Ascending aorta (tissue), 2 donors: ENCODE measurements around the gene TBCB. TPM values are rescaled to one million over a fixed set of nuclear protein-coding genes. Genes with fewer than 3 reads are reported as not detected.
"Not testable (repeated sequence)": the region's sequence is repeated elsewhere in the genome, so short reads cannot be mapped to it uniquely, and the experiment has no call there.

Source experiments
- DNase-seq, 2 donors: peaks; one replicate each; pipeline ENCODE4 v3.0.0-alpha.2; 2019; ENCODE audit warnings: low spot score in 2 of 2
- H3K27ac ChIP-seq, 2 donors: fragments of 200-600 bp; sonication (generic); one replicate each; pipeline ENCODE4 v1.5.1; 2016 to 2017; ENCODE audit warnings: mild to moderate bottlenecking in 1 of 2
- H3K27me3 ChIP-seq: fragments of 200-600 bp; sonication (generic); one replicate; pipeline ENCODE4 v1.5.1; 2017
- H3K36me3 ChIP-seq, 2 donors: fragments of 200-600 bp; sonication (generic); one replicate each; pipeline ENCODE4 v1.5.1; 2016
- H3K4me1 ChIP-seq, 2 donors: fragments of 200-600 bp; sonication (generic); one replicate each; pipeline ENCODE4 v1.5.1; 2016 to 2017; ENCODE audit warnings: mild to moderate bottlenecking in 1 of 2
- H3K4me3 ChIP-seq, 2 donors: fragments of 200-600 bp; sonication (generic); one replicate each; pipeline ENCODE4 v1.5.1; 2016 to 2017; ENCODE audit warnings: mild to moderate bottlenecking in 1 of 2
- H3K9me3 ChIP-seq, 2 donors: fragments of 200-600 bp; sonication (generic); one replicate each; pipeline ENCODE4 v1.5.1; 2016
- intact Hi-C: fragments of 100-400 bp; cut with DNase I; formaldehyde crosslinking; loops from one replicate; pipeline ENCODE4 v1.15.1; 2023
- total RNA-seq: library from RNA; depleted of rRNA; stranded (reverse); fragments of >200 nt; gene quantifications from one replicate; pipeline ENCODE4 v1.1.0, GENCODE V29; 2016
- TF ChIP-seq, protein P1 (sequence below), 3 experiments: fragments of 200-600 bp in 2 of 3; fragments of 450-650 bp in 1 of 3; sonication (generic) in 2 of 3; IDR thresholded peaks; one replicate each; pipeline ENCODE4 v1.5.1; 2016 to 2019; ENCODE audit warnings: antibody characterized with exemption in 3 of 3, mild to moderate bottlenecking in 1 of 3, moderate library complexity in 1 of 3

Gene TBCB, protein sequence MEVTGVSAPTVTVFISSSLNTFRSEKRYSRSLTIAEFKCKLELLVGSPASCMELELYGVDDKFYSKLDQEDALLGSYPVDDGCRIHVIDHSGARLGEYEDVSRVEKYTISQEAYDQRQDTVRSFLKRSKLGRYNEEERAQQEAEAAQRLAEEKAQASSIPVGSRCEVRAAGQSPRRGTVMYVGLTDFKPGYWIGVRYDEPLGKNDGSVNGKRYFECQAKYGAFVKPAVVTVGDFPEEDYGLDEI
- 129 TPM for total RNA-seq

DNA sequence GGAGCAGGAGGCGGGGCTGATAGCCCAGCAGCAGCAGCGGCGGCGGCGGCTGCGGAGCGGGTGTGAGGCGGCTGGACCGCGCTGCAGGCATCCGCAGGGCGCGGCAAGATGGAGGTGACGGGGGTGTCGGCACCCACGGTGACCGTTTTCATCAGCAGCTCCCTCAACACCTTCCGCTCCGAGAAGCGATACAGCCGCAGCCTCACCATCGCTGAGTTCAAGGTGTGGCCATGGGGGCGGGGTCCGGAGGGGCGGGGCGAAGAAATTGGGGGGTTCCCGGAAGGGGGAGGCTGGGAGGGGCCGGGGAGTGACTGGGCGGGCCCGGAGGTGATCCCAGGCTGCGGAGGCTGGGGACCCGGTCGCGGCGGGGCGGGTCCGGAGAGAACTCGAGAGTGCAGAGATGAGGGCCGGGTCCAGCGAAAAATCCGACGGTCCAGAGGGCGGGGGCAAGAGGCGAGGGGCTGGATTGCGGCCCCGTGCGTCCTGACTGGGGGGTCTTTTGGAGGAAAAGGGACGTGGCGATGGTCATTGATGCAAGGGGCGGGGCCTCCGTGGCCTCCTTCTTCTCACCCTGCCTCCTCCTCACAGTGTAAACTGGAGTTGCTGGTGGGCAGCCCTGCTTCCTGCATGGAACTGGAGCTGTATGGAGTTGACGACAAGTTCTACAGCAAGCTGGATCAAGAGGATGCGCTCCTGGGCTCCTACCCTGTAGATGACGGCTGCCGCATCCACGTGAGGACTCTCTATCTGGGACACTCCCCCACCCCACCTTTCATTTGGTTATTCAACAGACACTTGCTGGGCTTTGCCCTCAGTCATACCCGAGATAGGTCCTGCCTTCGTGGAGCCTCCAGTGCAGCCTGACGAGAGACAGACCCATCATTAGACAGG lies at the start of gene TBCB:
TSS of gene TBCB (plus strand) at position 16 of the 891 bp plus-strand sequence. CDS start at position 109, 93 bp downstream.
- Histone ChIP-seq H3K27ac (peak within 1 kb of the TSS; percentile 80 to 84), H3K36me3 (peaks cover 39 to 51% of the 10 kb centered on the region in 2 donors), H3K27me3 (no peaks in the 10 kb centered on the region), H3K4me3 (peak within 1 kb of the TSS; percentile 70 to 77), H3K4me1 (peaks cover 6 to 17% of the 10 kb centered on the region in 2 donors), H3K9me3 (no peaks in the 10 kb centered on the region)
- peak in 1 of 2 donors; percentile 19 for DNase-seq
- TF ChIP-seq, protein P1, sequence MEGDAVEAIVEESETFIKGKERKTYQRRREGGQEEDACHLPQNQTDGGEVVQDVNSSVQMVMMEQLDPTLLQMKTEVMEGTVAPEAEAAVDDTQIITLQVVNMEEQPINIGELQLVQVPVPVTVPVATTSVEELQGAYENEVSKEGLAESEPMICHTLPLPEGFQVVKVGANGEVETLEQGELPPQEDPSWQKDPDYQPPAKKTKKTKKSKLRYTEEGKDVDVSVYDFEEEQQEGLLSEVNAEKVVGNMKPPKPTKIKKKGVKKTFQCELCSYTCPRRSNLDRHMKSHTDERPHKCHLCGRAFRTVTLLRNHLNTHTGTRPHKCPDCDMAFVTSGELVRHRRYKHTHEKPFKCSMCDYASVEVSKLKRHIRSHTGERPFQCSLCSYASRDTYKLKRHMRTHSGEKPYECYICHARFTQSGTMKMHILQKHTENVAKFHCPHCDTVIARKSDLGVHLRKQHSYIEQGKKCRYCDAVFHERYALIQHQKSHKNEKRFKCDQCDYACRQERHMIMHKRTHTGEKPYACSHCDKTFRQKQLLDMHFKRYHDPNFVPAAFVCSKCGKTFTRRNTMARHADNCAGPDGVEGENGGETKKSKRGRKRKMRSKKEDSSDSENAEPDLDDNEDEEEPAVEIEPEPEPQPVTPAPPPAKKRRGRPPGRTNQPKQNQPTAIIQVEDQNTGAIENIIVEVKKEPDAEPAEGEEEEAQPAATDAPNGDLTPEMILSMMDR (IDR thresholded peaks at IDR 0.05) = no peak
- intact Hi-C loops = loop anchor here (1.0 to 10.0 kb wide), 7 partner anchors 13 to 459 kb away; partner anchors contain the start of genes ALKBH6, IGFLR1, LIN37 and PSENEN

DNA sequence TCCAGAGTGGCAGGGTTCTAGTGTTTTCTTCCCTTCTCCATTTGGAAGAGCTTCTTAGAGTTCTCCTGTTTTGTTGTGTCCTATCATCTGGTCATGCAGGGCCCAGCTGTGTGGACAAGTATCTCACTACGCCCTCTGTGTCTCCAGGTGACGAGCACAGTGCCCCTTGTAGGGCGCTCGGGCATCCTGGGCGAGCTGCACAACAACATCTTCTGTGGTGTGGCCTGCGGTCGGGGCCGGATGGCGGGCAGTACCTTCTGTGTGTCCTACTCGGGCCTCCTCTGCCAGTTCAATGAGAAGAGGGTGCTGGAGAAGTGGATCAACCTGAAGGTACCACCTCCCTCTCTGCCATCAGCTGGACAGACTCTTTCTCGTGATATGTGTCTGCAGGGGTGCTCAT lies 47.6 kb upstream of the TBCB start:
- TF ChIP-seq, protein P1 (IDR thresholded peaks at IDR 0.05) = no peak
- no peaks in the 10 kb centered on the region for H3K27me3 ChIP-seq
- DNase-seq = no peak
- intact Hi-C loops = no loop called here
- no peaks in the 10 kb centered on the region for H3K36me3 ChIP-seq
- no peaks in the 10 kb centered on the region for H3K9me3 ChIP-seq
- H3K27ac ChIP-seq = no peak overlapping the region
- H3K4me3 ChIP-seq = no peak overlapping the region
- H3K4me1 ChIP-seq = no peaks in the 10 kb centered on the region

DNA sequence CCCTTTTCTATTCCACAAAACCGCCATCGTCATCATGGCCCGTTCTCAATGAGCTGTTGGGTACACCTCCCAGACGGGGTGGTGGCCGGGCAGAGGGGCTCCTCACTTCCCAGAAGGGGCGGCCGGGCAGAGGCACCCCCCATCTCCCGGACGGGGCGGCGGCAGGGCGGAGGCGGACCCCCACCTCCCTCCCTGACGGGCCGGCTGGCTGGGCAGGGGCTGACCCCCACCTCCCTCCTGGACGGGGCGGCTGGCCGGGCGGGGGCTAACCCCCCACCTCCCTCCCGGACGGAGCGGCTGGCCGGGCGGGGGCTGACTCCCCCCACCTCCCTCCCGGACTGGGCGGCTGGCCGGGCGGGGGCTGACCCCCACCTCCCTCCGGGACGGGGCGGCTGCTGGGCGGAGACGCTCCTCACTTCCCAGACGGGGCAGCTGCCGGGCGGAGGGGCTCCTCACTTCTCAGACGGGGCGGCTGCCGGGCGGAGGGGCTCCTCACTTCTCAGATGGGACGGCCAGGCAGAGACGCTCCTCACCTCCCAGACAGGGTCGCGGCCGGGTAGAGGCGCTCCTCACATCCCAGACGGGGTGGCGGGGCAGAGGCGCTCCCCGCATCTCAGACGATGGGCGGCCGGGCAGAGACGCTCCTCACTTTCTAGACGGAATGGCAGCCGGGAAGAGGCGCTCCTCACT lies 46.3 kb upstream of the TBCB start:
- H3K27me3 ChIP-seq, H3K27ac ChIP-seq, H3K4me1 ChIP-seq, H3K36me3 ChIP-seq, intact Hi-C loops, H3K9me3 ChIP-seq, H3K4me3 ChIP-seq, DNase-seq: not testable (repeated sequence)

DNA sequence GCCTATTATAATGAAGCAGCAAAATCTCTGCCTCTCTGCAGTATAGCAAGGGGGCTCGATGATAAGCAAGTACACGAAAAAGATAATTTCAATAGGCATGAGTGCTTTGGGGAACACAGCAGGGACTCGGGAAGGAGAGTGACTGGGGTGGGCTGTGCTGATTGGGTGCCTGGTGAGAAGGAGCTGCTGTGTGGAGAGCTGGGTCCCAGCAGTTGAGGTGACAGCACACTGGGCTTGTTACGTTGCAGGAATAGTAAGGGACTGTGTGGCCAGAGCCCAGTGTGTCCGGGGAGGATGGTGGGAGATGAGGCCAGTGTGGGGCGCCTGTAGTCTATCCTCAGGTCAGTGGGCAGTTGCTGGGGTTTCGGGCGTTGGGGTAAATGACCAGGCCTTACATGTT lies 43.2 kb upstream of the TBCB start:
- Histone ChIP-seq H3K36me3 (no peaks in the 10 kb centered on the region), H3K4me1 (no peaks in the 10 kb centered on the region), H3K27me3 (no peaks in the 10 kb centered on the region), H3K9me3 (no peaks in the 10 kb centered on the region), H3K4me3 (no peak overlapping the region), H3K27ac (no peak overlapping the region)
- intact Hi-C loops = no loop called here
- DNase-seq = no peak
- TF ChIP-seq, protein P1 (IDR thresholded peaks at IDR 0.05) = no peak

DNA sequence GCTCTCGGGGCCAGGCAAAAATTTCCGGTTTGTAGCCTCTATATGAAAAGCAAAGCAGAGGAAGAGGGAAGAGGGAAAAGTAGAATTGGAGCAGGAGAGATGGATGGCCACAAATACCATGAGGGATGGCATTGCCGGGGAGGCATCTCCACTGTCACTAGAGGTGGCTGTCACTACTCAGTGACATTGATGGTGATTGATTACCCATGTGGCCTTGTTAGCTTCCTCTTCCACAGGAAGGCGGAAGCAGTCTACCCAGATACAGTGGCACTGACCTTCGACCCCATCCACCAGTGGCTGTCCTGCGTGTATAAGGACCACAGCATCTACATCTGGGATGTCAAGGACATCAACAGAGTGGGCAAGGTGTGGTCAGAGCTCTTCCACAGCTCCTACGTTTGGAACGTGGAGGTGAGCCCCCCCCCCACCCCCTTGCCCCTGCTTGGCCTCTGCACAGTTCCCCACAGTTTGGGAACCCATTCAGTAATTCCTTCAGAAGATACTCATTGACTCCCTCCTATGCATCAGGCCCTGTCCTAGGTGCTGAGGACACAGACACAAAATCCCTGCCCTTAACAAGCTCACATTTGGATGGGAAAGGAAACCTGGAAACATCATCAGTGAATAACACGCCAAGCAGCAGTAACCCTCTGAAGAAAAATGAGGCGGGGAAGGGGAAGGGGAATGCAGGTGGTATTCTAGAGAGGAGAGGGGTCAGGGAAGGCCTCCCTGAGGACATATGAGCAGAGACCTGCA lies 42.0 kb upstream of the TBCB start:
- Histone ChIP-seq H3K36me3 (no peaks in the 10 kb centered on the region), H3K9me3 (no peaks in the 10 kb centered on the region), H3K27me3 (no peaks in the 10 kb centered on the region), H3K4me1 (no peaks in the 10 kb centered on the region), H3K4me3 (no peak overlapping the region), H3K27ac (no peak overlapping the region)
- DNase-seq = no peak
- intact Hi-C loops = no loop called here
- TF ChIP-seq, protein P1 (IDR thresholded peaks at IDR 0.05) = no peak
